ENCODE data around the gene ATXN1. TPM values are rescaled to one million over a fixed set of nuclear protein-coding genes. Genes with fewer than 3 reads are reported as not detected.

ATXN1 gene
- total and polyA plus RNA-seq, 3 donors from 2014 or later, result 12.8 to 84.1 (median 64.3) TPM

DNA sequence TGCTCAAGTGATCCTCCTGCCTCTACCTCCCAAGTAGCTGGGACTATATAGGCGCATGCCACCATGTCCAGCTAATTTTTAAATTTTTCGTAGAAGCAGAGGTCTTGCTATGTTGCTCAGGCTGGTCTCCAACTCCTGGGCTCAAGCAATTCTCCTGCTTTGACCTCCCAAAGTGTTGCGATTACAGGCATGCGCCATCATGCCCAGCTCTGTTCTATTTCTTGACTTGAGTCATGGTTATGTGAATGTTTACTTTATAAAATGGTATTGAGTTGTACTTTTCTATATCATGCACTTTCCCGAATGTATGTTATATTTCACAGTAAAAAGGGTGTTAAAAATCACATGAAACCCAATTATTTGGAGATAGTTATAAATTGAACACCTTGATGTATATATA, 17.3 kb upstream of the ATXN1 start:
- WGBS, 2 donors, result 94 to 96% methylated on average over 5 of the region's 5 CpGs
- Histone ChIP-seq H3K27ac (no peak overlapping the region), H3K4me3 (no peak overlapping the region), H3K27me3 (no peaks in the 10 kb centered on the region), H3K4me1 (no peaks in the 10 kb centered on the region), H3K36me3 (ENCODE audit: low read depth, missing control alignments) (no peaks in the 10 kb centered on the region), H3K9me3 (no peaks in the 10 kb centered on the region)
- TF ChIP-seq POLR2A (IDR thresholded peaks at IDR 0.05), result no peak
- TF ChIP-seq, protein P1, sequence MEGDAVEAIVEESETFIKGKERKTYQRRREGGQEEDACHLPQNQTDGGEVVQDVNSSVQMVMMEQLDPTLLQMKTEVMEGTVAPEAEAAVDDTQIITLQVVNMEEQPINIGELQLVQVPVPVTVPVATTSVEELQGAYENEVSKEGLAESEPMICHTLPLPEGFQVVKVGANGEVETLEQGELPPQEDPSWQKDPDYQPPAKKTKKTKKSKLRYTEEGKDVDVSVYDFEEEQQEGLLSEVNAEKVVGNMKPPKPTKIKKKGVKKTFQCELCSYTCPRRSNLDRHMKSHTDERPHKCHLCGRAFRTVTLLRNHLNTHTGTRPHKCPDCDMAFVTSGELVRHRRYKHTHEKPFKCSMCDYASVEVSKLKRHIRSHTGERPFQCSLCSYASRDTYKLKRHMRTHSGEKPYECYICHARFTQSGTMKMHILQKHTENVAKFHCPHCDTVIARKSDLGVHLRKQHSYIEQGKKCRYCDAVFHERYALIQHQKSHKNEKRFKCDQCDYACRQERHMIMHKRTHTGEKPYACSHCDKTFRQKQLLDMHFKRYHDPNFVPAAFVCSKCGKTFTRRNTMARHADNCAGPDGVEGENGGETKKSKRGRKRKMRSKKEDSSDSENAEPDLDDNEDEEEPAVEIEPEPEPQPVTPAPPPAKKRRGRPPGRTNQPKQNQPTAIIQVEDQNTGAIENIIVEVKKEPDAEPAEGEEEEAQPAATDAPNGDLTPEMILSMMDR (IDR thresholded peaks at IDR 0.05), result no peak
- no peak for DNase-seq
- intact Hi-C loops (cut with DNase I; ENCODE audit: low total_unique reads), result no loop called here

DNA sequence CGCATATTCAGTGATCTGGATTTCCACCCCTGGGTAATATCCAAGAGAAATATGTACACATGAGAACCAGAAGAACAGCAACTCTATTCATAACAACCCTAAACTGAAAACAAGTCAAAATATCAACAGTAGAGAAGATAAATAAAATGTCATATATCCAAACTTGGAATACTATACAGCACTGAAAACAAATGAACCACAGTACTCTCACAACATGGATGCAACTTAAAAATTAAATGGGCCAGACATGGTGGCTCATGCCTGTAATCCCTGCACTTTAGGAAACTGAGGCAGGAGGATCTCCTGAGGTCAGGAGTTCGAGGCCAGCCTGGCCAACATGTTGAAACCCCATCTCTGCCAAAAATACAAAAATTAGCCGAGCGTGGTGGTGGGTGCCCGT, 16.5 kb upstream of the ATXN1 start:
- DNase-seq, result no peak
- no peak overlapping the region for H3K27ac ChIP-seq
- H3K4me1 ChIP-seq, result no peaks in the 10 kb centered on the region
- 88 to 93% methylated on average over 5 of the region's 5 CpGs for WGBS, 2 donors
- no peak overlapping the region for H3K4me3 ChIP-seq
- H3K9me3 ChIP-seq, result no peaks in the 10 kb centered on the region
- no peaks in the 10 kb centered on the region for H3K36me3 ChIP-seq (ENCODE audit: low read depth, missing control alignments)
- H3K27me3 ChIP-seq, result no peaks in the 10 kb centered on the region
- intact Hi-C loops (cut with DNase I; ENCODE audit: low total_unique reads), result no loop called here
- TF ChIP-seq, protein P1 (IDR thresholded peaks at IDR 0.05), result no peak
- TF ChIP-seq POLR2A (IDR thresholded peaks at IDR 0.05), result no peak

DNA sequence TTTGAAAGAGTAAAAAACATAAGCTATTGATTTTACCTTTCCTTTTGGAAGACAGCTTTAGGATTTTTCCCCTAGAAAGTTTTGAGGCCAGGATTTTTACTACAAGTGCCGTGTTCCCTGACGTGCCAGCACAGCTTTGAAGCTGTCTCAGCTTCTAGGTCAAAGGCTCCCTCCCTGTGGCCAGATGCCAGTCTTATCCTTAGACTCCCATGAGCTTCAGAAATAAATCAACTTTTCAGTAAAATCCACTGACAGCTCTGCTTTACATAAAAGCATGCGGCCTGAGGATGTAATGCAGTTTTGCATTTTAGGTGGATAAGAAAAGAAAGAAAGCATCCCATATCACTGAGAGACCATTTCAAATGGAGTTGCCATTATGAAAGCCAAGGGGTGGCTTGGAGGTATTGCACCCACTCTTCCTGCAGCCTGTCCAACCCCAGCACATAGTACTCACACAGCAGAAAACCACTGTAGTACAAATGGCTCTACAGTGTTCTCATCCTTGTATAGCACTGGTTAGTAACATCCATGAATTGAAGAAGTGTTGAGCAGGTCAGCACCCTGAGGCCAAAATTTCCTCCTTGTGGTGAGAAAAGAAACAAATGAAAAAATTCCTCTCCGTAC, 15.2 kb upstream of the ATXN1 start:
- intact Hi-C loops (cut with DNase I; ENCODE audit: low total_unique reads), result no loop called here
- WGBS, 2 donors, result 57 to 68% methylated on average over 4 of the region's 4 CpGs

DNA sequence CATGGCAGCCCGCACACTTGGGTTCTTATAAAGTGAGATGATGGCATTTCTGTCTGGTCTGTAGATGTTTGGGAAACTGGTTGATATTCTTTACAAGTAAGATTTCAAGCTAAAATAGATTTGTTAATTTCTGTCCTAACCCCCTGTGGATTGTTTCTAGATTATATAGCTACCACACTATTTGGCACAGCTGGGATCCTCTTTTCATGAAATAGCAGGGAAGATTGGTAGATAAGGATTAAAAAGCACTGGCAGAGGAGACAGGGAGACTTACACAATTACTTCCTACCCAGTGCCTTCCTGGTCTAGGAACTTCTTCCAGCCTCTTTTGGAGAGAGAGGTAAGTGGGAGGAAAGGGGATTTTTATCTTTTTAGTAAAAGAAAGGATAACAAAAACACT, 13.2 kb upstream of the ATXN1 start:
- Histone ChIP-seq H3K4me3 (no peak overlapping the region), H3K36me3 (ENCODE audit: low read depth, missing control alignments) (no peaks in the 10 kb centered on the region), H3K4me1 (no peaks in the 10 kb centered on the region), H3K27ac (no peak overlapping the region), H3K9me3 (no peaks in the 10 kb centered on the region), H3K27me3 (no peaks in the 10 kb centered on the region)
- WGBS, 2 donors, result 86 to 97% methylated on average over 1 of the region's 1 CpG
- TF ChIP-seq, protein P1 (IDR thresholded peaks at IDR 0.05), result no peak
- TF ChIP-seq POLR2A (IDR thresholded peaks at IDR 0.05), result no peak
- no peak for DNase-seq
- intact Hi-C loops (cut with DNase I; ENCODE audit: low total_unique reads), result no loop called here

More for the DNA sequence above, 15.2 kb upstream of the ATXN1 start:
- no peaks in the 10 kb centered on the region for H3K9me3 ChIP-seq
- H3K4me3 ChIP-seq, result no peak overlapping the region
- no peaks in the 10 kb centered on the region for H3K27me3 ChIP-seq
- peak; percentile 65 for DNase-seq
- no peak overlapping the region for H3K27ac ChIP-seq
- no peaks in the 10 kb centered on the region for H3K4me1 ChIP-seq
- TF ChIP-seq POLR2A (IDR thresholded peaks at IDR 0.05), result no peak
- TF ChIP-seq, protein P1 (IDR thresholded peaks at IDR 0.05), result peak in 2 of 3 experiments; percentile 8 to 28
- H3K36me3 ChIP-seq (ENCODE audit: low read depth, missing control alignments), result no peaks in the 10 kb centered on the region

DNA sequence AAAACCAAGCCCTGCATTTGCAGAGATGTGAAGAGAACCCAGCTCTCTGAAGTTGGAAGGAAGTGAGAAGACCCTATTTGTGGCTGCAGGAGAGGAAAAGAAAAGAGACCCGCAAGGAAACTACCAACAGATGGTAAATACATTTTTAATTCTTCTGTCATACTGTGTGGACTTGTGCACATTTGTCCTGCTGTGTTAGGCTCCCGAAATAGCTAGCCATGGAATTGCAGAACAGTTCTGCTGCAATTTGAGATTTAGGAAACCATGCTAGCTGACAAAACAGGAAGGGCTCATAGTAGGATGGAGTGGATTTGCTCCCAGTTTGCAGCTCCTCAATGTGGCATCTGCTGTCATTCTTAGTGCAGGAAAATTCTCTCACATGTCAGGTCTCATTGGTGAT, 12.1 kb upstream of the ATXN1 start:
- no peak for DNase-seq
- 93 to 94% methylated on average over 2 of the region's 2 CpGs for WGBS, 2 donors
- Histone ChIP-seq H3K9me3 (no peaks in the 10 kb centered on the region), H3K4me1 (no peaks in the 10 kb centered on the region), H3K27me3 (no peaks in the 10 kb centered on the region), H3K36me3 (ENCODE audit: low read depth, missing control alignments) (no peaks in the 10 kb centered on the region), H3K27ac (no peak overlapping the region), H3K4me3 (no peak overlapping the region)
- intact Hi-C loops (cut with DNase I; ENCODE audit: low total_unique reads), result no loop called here
- TF ChIP-seq, protein P1 (IDR thresholded peaks at IDR 0.05), result no peak
- no peak for TF ChIP-seq POLR2A (IDR thresholded peaks at IDR 0.05)

All from testis (tissue), 3 donors.